Large intestine (tissue), 3 donors: ENCODE measurements around the gene KIAA1191. TPM values are rescaled to one million over a fixed set of nuclear protein-coding genes. Genes with fewer than 3 reads are reported as not detected.
A peak's percentile ranks its signal among the peaks of the same experiment; 100 is the strongest.

ENCODE experiments used
- DNase-seq, 2 donors: peaks; one replicate each; pipeline versions ENCODE4 v3.0.0 to v3.0.0-alpha.2; 2013
- H3K27ac ChIP-seq: one replicate; pipeline ENCODE4 v1.5.1; 2013; ENCODE audit warnings: low read length
- H3K27me3 ChIP-seq: 2 replicates; pipeline ENCODE4 v1.6.1; 2013; ENCODE audit warnings: low read length; ENCODE audit not compliant: control insufficient read depth, insufficient read depth
- H3K36me3 ChIP-seq: 2 replicates; pipeline ENCODE4 v1.6.1; 2013; ENCODE audit warnings: low read length; ENCODE audit not compliant: control insufficient read depth, insufficient read depth
- H3K4me1 ChIP-seq: one replicate; pipeline ENCODE4 v1.6.1; 2013; ENCODE audit warnings: low read length; ENCODE audit not compliant: control insufficient read depth, insufficient read depth
- H3K4me3 ChIP-seq: one replicate; pipeline ENCODE4 v1.5.1; 2013; ENCODE audit warnings: low read length
- H3K9me3 ChIP-seq: one replicate; pipeline ENCODE4 v1.6.1; 2013; ENCODE audit warnings: mild to moderate bottlenecking, low read depth, low read length, moderate library complexity; ENCODE audit not compliant: control insufficient read depth
- WGBS: methylation state at CpG from one replicate; pipeline ENCODE4 v1.1.5; 2013; ENCODE audit warnings: low lambda C conversion rate; ENCODE audit not compliant: insufficient coverage; 5-methylcytosine and 5-hydroxymethylcytosine counted together
- polyA plus RNA-seq: library from polyadenylated mRNA; unstranded; fragments of 120-200 nt; gene quantifications from one replicate; pipeline ENCODE4 v1.2.1, GENCODE V29; 2013

Gene KIAA1191
- polyA plus RNA-seq, 1 donor: 116 TPM

- H3K9me3 ChIP-seq: peaks cover 4% of the 10 kb centered on the region
- DNase-seq: no peak
- peak overlapping the region; percentile 37 for H3K4me3 ChIP-seq
- WGBS: no CpG with 5 or more reads among the region's 38 CpGs
- peaks cover 34% of the 10 kb centered on the region for H3K27me3 ChIP-seq
- peaks cover 4% of the 10 kb centered on the region for H3K4me1 ChIP-seq
- H3K36me3 ChIP-seq: peaks cover 10% of the 10 kb centered on the region
- H3K27ac ChIP-seq: no peak overlapping the region
Measured at GRCh38 chr5:176366232-176366894, 4.8 kb upstream of the KIAA1191 start.

GRCh38 chr5:176365351-176366231 lies 4.0 kb upstream of the KIAA1191 start, which contains the start of gene ARL10:
TSS of gene ARL10 (plus strand) at chr5:176365487. CDS start at chr5:176365564, 77 bp downstream.
- peak within 1 kb of the TSS; percentile 37 for H3K4me3 ChIP-seq
- peaks cover 4% of the 10 kb centered on the region for H3K9me3 ChIP-seq
- peaks cover 34% of the 10 kb centered on the region for H3K27me3 ChIP-seq
- peaks cover 10% of the 10 kb centered on the region for H3K36me3 ChIP-seq
- peaks cover 4% of the 10 kb centered on the region for H3K4me1 ChIP-seq
- peak; percentile 9 to 64 for DNase-seq
- WGBS: no CpG with 5 or more reads among the region's 108 CpGs
- no peak within 1 kb of the TSS for H3K27ac ChIP-seq

DNA sequence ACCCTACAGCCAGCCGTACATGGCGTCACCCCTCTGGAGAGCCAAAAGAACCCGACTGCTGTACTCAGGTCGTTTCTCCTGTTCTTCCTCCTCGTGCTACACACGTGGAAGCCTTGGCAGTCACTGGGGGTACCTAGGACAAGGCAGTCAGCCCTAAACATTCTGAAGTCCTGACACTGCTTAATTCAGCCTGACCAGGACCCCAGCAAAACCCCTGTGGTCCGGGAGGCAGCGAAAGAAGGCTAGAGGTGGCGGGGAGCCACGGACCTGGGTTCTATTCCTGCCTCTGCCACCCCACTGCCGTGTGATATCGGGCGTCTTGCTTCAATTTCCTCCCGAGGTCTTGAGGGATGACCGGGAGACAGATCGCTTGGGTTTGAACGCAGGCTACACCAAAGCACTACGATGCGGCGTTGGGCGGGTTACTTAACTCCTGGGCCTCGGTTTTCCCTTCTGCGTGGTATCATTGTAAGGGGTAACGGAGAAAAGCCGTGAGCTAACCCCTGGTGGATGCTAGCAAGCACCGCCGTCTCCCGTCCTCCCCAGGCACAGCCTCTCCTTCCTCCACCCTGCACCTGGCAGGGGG lies 3.3 kb upstream of the KIAA1191 start:
- Histone ChIP-seq H3K9me3 (peaks cover 4% of the 10 kb centered on the region), H3K27me3 (peaks cover 34% of the 10 kb centered on the region), H3K27ac (no peak overlapping the region), H3K36me3 (peaks cover 10% of the 10 kb centered on the region), H3K4me1 (peaks cover 7% of the 10 kb centered on the region), H3K4me3 (peak overlapping the region; percentile 37)
- WGBS: no CpG with 5 or more reads among the region's 28 CpGs
- peak in 1 of 2 donors; percentile 5 for DNase-seq

- Histone ChIP-seq H3K9me3 (peaks cover 4% of the 10 kb centered on the region), H3K4me1 (peaks cover 9% of the 10 kb centered on the region), H3K27me3 (peaks cover 29% of the 10 kb centered on the region), H3K36me3 (peaks cover 11% of the 10 kb centered on the region), H3K27ac (no peak overlapping the region), H3K4me3 (peak overlapping the region; percentile 99)
- WGBS: 20% methylated on average over 1 of the region's 8 CpGs
- no peak for DNase-seq
Measured at GRCh38 chr5:176362233-176362490, 598 bp upstream of the KIAA1191 start.

- WGBS: no CpG with 5 or more reads among the region's 27 CpGs
- Histone ChIP-seq H3K4me1 (peaks cover 9% of the 10 kb centered on the region), H3K36me3 (peaks cover 21% of the 10 kb centered on the region), H3K27me3 (peaks cover 22% of the 10 kb centered on the region), H3K4me3 (peak overlapping the region; percentile 99), H3K27ac (peak overlapping the region; percentile 21), H3K9me3 (no peaks in the 10 kb centered on the region)
- no peak for DNase-seq
Measured at GRCh38 chr5:176360894-176361436, 599 bp downstream of the KIAA1191 start.

- H3K9me3 ChIP-seq: no peaks in the 10 kb centered on the region
- H3K4me1 ChIP-seq: peaks cover 5% of the 10 kb centered on the region
- H3K4me3 ChIP-seq: no peak overlapping the region
- 80% methylated on average over 2 of the region's 4 CpGs for WGBS
- no peak overlapping the region for H3K27ac ChIP-seq
- H3K36me3 ChIP-seq: peaks cover 32% of the 10 kb centered on the region
- DNase-seq: no peak
- H3K27me3 ChIP-seq: peaks cover 13% of the 10 kb centered on the region
Measured at GRCh38 chr5:176359658-176360057, 1.9 kb downstream of the KIAA1191 start.

- DNase-seq: no peak
- H3K4me1 ChIP-seq: peaks cover 5% of the 10 kb centered on the region
- H3K27ac ChIP-seq: no peak overlapping the region
- peaks cover 61% of the 10 kb centered on the region for H3K36me3 ChIP-seq
- H3K4me3 ChIP-seq: no peak overlapping the region
- no peaks in the 10 kb centered on the region for H3K9me3 ChIP-seq
- H3K27me3 ChIP-seq: no peaks in the 10 kb centered on the region
- no CpG with 5 or more reads among the region's 3 CpGs for WGBS
Measured at GRCh38 chr5:176356179-176356566, 5.4 kb downstream of the KIAA1191 start.

DNA sequence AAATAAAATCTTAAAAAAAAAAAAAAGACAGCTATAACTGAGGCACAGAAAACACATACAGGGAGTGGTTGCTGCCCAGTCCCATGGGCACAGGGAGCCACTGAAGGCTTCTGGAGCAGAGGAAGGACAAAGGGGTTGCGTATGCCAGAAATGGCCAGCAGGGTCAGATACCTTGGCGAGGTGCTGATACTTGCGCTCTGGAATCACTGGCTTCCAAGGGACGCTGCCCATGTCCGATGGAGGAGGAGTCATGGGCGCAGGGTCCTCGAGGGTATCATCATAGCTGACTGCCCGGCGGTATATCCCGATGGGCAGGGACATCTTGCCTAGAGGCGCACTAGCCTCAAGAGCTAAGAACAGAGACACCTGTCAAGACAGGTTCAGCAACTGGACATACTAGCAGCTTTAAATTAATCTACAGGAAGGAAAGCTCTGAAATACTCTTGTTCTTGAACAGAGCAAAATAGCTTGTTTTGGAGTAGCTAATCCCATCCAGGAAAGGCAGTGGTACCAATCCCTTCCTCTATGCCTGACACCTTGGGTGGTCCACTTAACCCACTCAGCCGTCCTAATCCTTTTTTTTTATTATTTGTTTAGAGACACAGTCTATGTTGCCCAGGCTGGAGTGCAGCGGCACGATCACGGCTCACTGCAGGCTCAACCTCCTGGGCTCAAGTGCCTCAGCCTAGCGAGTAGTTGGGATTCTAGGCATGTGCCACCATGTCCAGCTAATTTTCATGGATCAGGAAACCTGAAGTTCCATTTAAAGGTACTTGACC lies 6.0 kb downstream of the KIAA1191 start:
- peaks cover 65% of the 10 kb centered on the region for H3K36me3 ChIP-seq
- H3K9me3 ChIP-seq: no peaks in the 10 kb centered on the region
- DNase-seq: no peak

DNA sequence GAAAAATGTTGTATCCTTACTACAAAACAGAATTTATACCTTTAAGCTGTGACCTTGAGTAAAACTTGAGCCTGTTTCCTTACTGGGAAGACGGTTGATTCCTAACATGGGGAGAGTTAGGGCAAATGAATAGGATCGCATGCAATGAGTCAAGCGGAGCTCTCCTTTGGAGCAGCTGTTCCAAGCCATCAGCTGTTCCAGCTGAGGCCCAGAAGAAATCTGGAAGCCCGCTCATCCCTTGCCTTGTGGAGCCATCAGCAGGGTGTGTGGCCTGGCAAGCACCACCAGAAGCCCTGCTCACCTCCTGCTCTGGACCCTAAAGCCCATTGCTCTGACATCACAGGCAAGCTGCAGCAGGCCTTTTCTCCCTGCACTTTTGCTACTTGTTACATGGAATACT lies 8.0 kb downstream of the KIAA1191 start:
- no peak overlapping the region for H3K27ac ChIP-seq
- no peaks in the 10 kb centered on the region for H3K9me3 ChIP-seq
- WGBS: no CpG with 5 or more reads among the region's 4 CpGs
- no peak overlapping the region for H3K4me3 ChIP-seq
- no peak for DNase-seq
- no peaks in the 10 kb centered on the region for H3K4me1 ChIP-seq
- H3K36me3 ChIP-seq: peaks cover 77% of the 10 kb centered on the region
- no peaks in the 10 kb centered on the region for H3K27me3 ChIP-seq

More for the DNA sequence above, 6.0 kb downstream of the KIAA1191 start:
- Histone ChIP-seq H3K4me1 (peaks cover 5% of the 10 kb centered on the region), H3K4me3 (no peak overlapping the region), H3K27me3 (no peaks in the 10 kb centered on the region), H3K27ac (no peak overlapping the region)
- WGBS: no CpG with 5 or more reads among the region's 16 CpGs
